HFFc6 (cell line): Measurements from ENCODE around the gene IL3RA. TPM values are rescaled to one million over a fixed set of nuclear protein-coding genes. Genes with fewer than 3 reads are reported as not detected.

Experiments used
- DNase-seq: peaks from one replicate; pipeline ENCODE4 v3.0.0-alpha.2; 2018
- H3K27ac Mint-ChIP-seq: 2 replicates; pipeline ENCODE4 v1.8.0; 2020; ENCODE audit warnings: mild to moderate bottlenecking, mixed read lengths
- H3K27me3 Mint-ChIP-seq: 2 replicates; pipeline ENCODE4 v1.8.0; 2021; ENCODE audit warnings: mild to moderate bottlenecking, moderate library complexity, mixed read lengths; ENCODE audit not compliant: insufficient read depth
- H3K36me3 Mint-ChIP-seq: 2 replicates; pipeline ENCODE4 v1.8.0; 2021; ENCODE audit warnings: low read depth, mixed read lengths
- H3K4me1 Mint-ChIP-seq: 2 replicates; pipeline ENCODE4 v1.8.0; 2020; ENCODE audit warnings: low read depth, mixed read lengths
- H3K4me3 Mint-ChIP-seq: 2 replicates; pipeline ENCODE4 v1.8.0; 2020; ENCODE audit warnings: mild to moderate bottlenecking, moderate library complexity, mixed read lengths
- H3K9me3 Mint-ChIP-seq: 2 replicates; pipeline ENCODE4 v1.8.0; 2020; ENCODE audit warnings: mild to moderate bottlenecking, mixed read lengths
- CTCF ChIP-seq: fragments of 200-600 bp; sonication (generic); IDR thresholded peaks from 2 replicates; pipeline ENCODE4 v1.5.0; 2021; ENCODE audit warnings: antibody characterized with exemption, mild to moderate bottlenecking
- total RNA-seq, 6 experiments: library from RNA; stranded (reverse); fragmentation: NEBNext Ultra II Directional; extraction: Animal tissue kit (Norgen Biotek cat#: 25700); gene quantifications; 2 replicates in 1 of 6; 3 replicates in 5 of 6; pipeline ENCODE4 v1.2.3, GENCODE V29; 2021

IL3RA gene
- total RNA-seq, 6 experiments from 2014 or later, result 0.09 to 0.13 TPM; not detected in 4

- no peak for TF ChIP-seq CTCF
- H3K4me1 Mint-ChIP-seq, result peaks cover 29% of the 10 kb centered on the region
- H3K4me3 Mint-ChIP-seq, result no peak overlapping the region
- no peak for DNase-seq
- no peaks in the 10 kb centered on the region for H3K9me3 Mint-ChIP-seq
- peaks cover 3% of the 10 kb centered on the region for H3K27me3 Mint-ChIP-seq
- no peak overlapping the region for H3K27ac Mint-ChIP-seq
- peaks cover 13% of the 10 kb centered on the region for H3K36me3 Mint-ChIP-seq
These were observed 61.1 kb downstream of the IL3RA start for GRCh38 chrX:1397441-1398270.

GRCh38 chrX:1398431-1399340 lies 62.1 kb downstream of the IL3RA start:
- no peak for DNase-seq
- H3K27me3 Mint-ChIP-seq, result peaks cover 3% of the 10 kb centered on the region
- peaks cover 13% of the 10 kb centered on the region for H3K36me3 Mint-ChIP-seq
- H3K4me1 Mint-ChIP-seq, result peaks cover 25% of the 10 kb centered on the region
- no peak overlapping the region for H3K27ac Mint-ChIP-seq
- H3K4me3 Mint-ChIP-seq, result no peak overlapping the region
- no peaks in the 10 kb centered on the region for H3K9me3 Mint-ChIP-seq
- TF ChIP-seq CTCF, result no peak

GRCh38 chrX:1400049-1400448 lies 63.5 kb downstream of the IL3RA start:
- Mint-ChIP-seq H3K27me3 (peaks cover 3% of the 10 kb centered on the region), H3K4me1 (peaks cover 13% of the 10 kb centered on the region), H3K27ac (no peak overlapping the region), H3K36me3 (peaks cover 13% of the 10 kb centered on the region), H3K4me3 (no peak overlapping the region), H3K9me3 (no peaks in the 10 kb centered on the region)
- DNase-seq, result no peak
- TF ChIP-seq CTCF, result no peak

GRCh38 chrX:1400742-1401471 lies 64.3 kb downstream of the IL3RA start:
- Mint-ChIP-seq H3K4me1 (peaks cover 5% of the 10 kb centered on the region), H3K9me3 (no peaks in the 10 kb centered on the region), H3K36me3 (peaks cover 4% of the 10 kb centered on the region), H3K27me3 (peaks cover 3% of the 10 kb centered on the region), H3K27ac (no peak overlapping the region), H3K4me3 (no peak overlapping the region)
- no peak for TF ChIP-seq CTCF
- DNase-seq, result no peak

- H3K27ac Mint-ChIP-seq, result no peak overlapping the region
- H3K9me3 Mint-ChIP-seq, result no peaks in the 10 kb centered on the region
- DNase-seq, result no peak
- no peaks in the 10 kb centered on the region for H3K4me1 Mint-ChIP-seq
- peaks cover 3% of the 10 kb centered on the region; the same call in 1 of the 2 replicates for H3K27me3 Mint-ChIP-seq
- TF ChIP-seq CTCF, result no peak
- no peaks in the 10 kb centered on the region for H3K36me3 Mint-ChIP-seq
- H3K4me3 Mint-ChIP-seq, result no peak overlapping the region
These were observed 65.2 kb downstream of the IL3RA start for GRCh38 chrX:1401611-1402430.
